HCT116 (cell line): ENCODE measurements around the gene HNRNPA2B1. TPM values are rescaled to one million over a fixed set of nuclear protein-coding genes. Genes with fewer than 3 reads are reported as not detected.

Experiments
- ATAC-seq: fragments of 200-7000 bp; cut with Tn5 transposase; 2 replicates; pipeline ENCODE4 v1.9.1; 2020; ENCODE audit warnings: mild to moderate bottlenecking, moderate library complexity
- BruUV-seq: library from RNA; stranded (reverse); fragments of 400-500 nt; replicated peaks from 2 replicates; lab custom pipeline; 2021; lab: Mats Ljungman, UMichigan
- CTCF ChIA-PET: fragments of 300-600 bp; sonication (Branson Sonifier 250); formaldehyde crosslinking; loops from one replicate; lab custom pipeline; 2021; ENCODE audit warnings: antibody characterized with exemption; lab: Charles Lee
- POLR2A ChIA-PET: fragments of 300-600, 350-600 bp; sonication (Branson Sonifier 250); formaldehyde crosslinking; loops from one replicate; lab custom pipeline; 2021; ENCODE audit warnings: antibody characterized with exemption; lab: Charles Lee
- RAD21 ChIA-PET, 2 experiments: fragments of 300-600 bp; sonication (Branson Sonifier 250); formaldehyde crosslinking; loops; one replicate each; lab custom pipeline; 2023; ENCODE audit warnings: low total read pairs in 2 of 2; ENCODE audit not compliant: uncharacterized antibody in 2 of 2, unreplicated experiment in 2 of 2, low non-redundant PET in 1 of 2; lab: Charles Lee
- DNase-seq: peaks from one replicate; pipeline ENCODE4 v3.0.0-alpha.2; 2010; ENCODE audit warnings: low read depth, low spot score
- H2AFZ ChIP-seq: fragments of 200-600 bp; shearing (Covaris generic), sonication (generic); 2 replicates; pipeline ENCODE4 v1.6.1; 2017; ENCODE audit warnings: low read depth, mixed run types, mixed read lengths, antibody characterized with exemption, low read length; ENCODE audit not compliant: poor library complexity, severe bottlenecking
- H3K27ac ChIP-seq: 2 replicates; pipeline ENCODE4 v1.5.1; 2012; ENCODE audit warnings: low read depth, low read length
- H3K27me3 ChIP-seq: fragments of 200-600 bp; sonication (generic); 2 replicates; pipeline ENCODE4 v1.6.1; 2016; ENCODE audit warnings: mixed run types, low read length, mixed read lengths; ENCODE audit not compliant: insufficient read depth
- H3K36me3 ChIP-seq, 2 experiments: fragments of 200-500 bp in 1 of 2; fragments of 200-600 bp in 1 of 2; sonication (Bioruptor generic) in 1 of 2; sonication (generic) in 1 of 2; 2 replicates each; pipeline versions ENCODE4 v1.5.1 to v1.6.1; 2014 to 2016; ENCODE audit warnings: low read length in 2 of 2, inconsistent platforms in 1 of 2, mixed read lengths in 1 of 2, mixed run types in 1 of 2; ENCODE audit not compliant: insufficient read depth in 2 of 2, control insufficient read depth in 1 of 2
- H3K4me1 ChIP-seq, 2 experiments: fragments of 200-600 bp in 1 of 2; sonication (generic) in 1 of 2; 2 replicates each; pipeline versions ENCODE4 v1.5.1 to v1.6.1; 2012 to 2017; ENCODE audit warnings: low read length in 2 of 2, inconsistent platforms in 1 of 2, mild to moderate bottlenecking in 1 of 2, mixed read lengths in 1 of 2, mixed run types in 1 of 2, moderate library complexity in 1 of 2; ENCODE audit not compliant: insufficient read depth in 2 of 2, control insufficient read depth in 1 of 2
- H3K4me2 ChIP-seq: fragments of 200-600 bp; sonication (generic); 2 replicates; pipeline ENCODE4 v1.6.1; 2017; ENCODE audit warnings: mixed run types, low read length, mixed read lengths
- H3K4me3 ChIP-seq, 2 experiments: fragments of 200-600 bp in 1 of 2; sonication (generic) in 1 of 2; replicated peaks in 1 of 2; 2 replicates each; pipeline ENCODE4 v1.5.1; 2011 to 2016; ENCODE audit warnings: low read length in 2 of 2, control low read depth in 1 of 2, low read depth in 1 of 2, mild to moderate bottlenecking in 1 of 2, mixed read lengths in 1 of 2, mixed run types in 1 of 2
- H3K79me2 ChIP-seq: fragments of 200-600 bp; sonication (generic); 2 replicates; pipeline ENCODE4 v1.6.1; 2017; ENCODE audit warnings: mild to moderate bottlenecking, mixed run types, low read length, moderate library complexity, mixed read lengths; ENCODE audit not compliant: insufficient read depth
- H3K9ac ChIP-seq: fragments of 200-600 bp; sonication (generic); 2 replicates; pipeline ENCODE4 v1.6.1; 2016; ENCODE audit warnings: low read length, mixed read lengths
- H3K9me2 ChIP-seq: fragments of 200-600 bp; sonication (generic), shearing (Covaris generic); 2 replicates; pipeline ENCODE4 v1.6.1; 2017; ENCODE audit warnings: mixed run types, mild to moderate bottlenecking, moderate library complexity; ENCODE audit not compliant: insufficient read depth
- H3K9me3 ChIP-seq, 2 experiments: fragments of 200-500 bp in 1 of 2; fragments of 200-600 bp in 1 of 2; sonication (Bioruptor generic) in 1 of 2; sonication (generic) in 1 of 2; 2 replicates each; pipeline ENCODE4 v1.6.1; 2014 to 2017; ENCODE audit warnings: low read length in 2 of 2, mixed read lengths in 2 of 2, inconsistent platforms in 1 of 2, low read depth in 1 of 2, mild to moderate bottlenecking in 1 of 2, mixed run types in 1 of 2, moderate library complexity in 1 of 2; ENCODE audit not compliant: control insufficient read depth in 1 of 2, insufficient read depth in 1 of 2
- H4K20me1 ChIP-seq: fragments of 200-600 bp; sonication (generic), shearing (Covaris generic); 2 replicates; pipeline ENCODE4 v1.6.1; 2017; ENCODE audit warnings: mixed run types, mild to moderate bottlenecking, moderate library complexity; ENCODE audit not compliant: insufficient read depth
- ELF1 ChIP-seq: IDR thresholded peaks from 2 replicates; pipeline ENCODE4 v1.6.1; 2012; ENCODE audit warnings: low read depth, borderline replicate concordance
- EZH2 ChIP-seq: fragments of 200-600 bp; sonication (generic); IDR thresholded peaks from 2 replicates; pipeline ENCODE4 v1.6.1; 2017; ENCODE audit warnings: antibody characterized with exemption, mixed run types
- POLR2AphosphoS5 ChIP-seq: IDR thresholded peaks from 2 replicates; pipeline ENCODE4 v1.6.1; 2011; ENCODE audit warnings: mild to moderate bottlenecking, low read depth, low read length, moderate library complexity
- YY1 ChIP-seq: IDR thresholded peaks from 2 replicates; pipeline ENCODE4 v1.6.1; 2011; ENCODE audit warnings: low read length, low read depth, moderate library complexity, mild to moderate bottlenecking; ENCODE audit not compliant: insufficient replicate concordance; ENCODE audit errors: extremely low read depth
- intact Hi-C: fragments of 100-400 bp; cut with micrococcal nuclease; formaldehyde crosslinking; loops from 2 replicates; pipeline ENCODE4 v1.10.0; 2022
- total RNA-seq: library from RNA; stranded (reverse); gene quantifications from one replicate; pipeline ENCODE4 v1.2.1, GENCODE V29; 2021; ENCODE audit not compliant: unreplicated experiment
- TF ChIP-seq, protein P1 (sequence below), 3 experiments: fragments of 200-600 bp in 1 of 3; sonication (generic) in 1 of 3; IDR thresholded peaks in 2 of 3; conservative IDR thresholded peaks in 1 of 3; 2 replicates each; pipeline ENCODE4 v1.5.1; 2012 to 2017; ENCODE audit warnings: low read depth in 2 of 3, low read length in 2 of 3, antibody characterized with exemption in 1 of 3, borderline replicate concordance in 1 of 3, control low read depth in 1 of 3, mild to moderate bottlenecking in 1 of 3, mixed read lengths in 1 of 3, mixed run types in 1 of 3, moderate library complexity in 1 of 3; ENCODE audit not compliant: insufficient read depth in 1 of 3

The HNRNPA2B1 gene
- total RNA-seq, 1 experiment from 2014 or later: 870 TPM

DNA sequence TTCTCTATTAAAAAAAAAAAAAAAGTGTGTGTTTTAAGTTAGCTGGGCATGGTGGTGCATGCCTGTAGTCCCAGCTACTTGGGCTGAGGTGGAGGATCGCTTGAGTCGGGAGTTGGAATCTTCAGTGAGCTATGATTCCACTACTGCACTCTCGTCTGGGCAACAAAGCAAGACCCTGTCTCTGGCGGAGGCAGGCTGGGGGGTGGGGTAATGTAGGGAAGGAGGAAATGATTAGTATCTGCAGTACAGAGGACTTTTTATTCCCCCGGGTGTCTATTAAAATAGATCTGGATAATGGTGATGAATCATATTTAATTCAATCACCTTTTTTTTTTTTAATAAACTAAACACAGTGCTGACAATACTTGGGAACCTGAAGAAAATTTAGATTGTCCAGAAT is 7.5 kb upstream of the HNRNPA2B1 start:
- ChIA-PET POLR2A (interaction anchor here (0.7 to 0.8 kb wide), 2 partner anchors 10 to 117 kb away, joined by 3 to 4 read pairs; no protein-coding TSS in a partner anchor), RAD21 (no interaction called here), CTCF (no interaction called here)
- Histone ChIP-seq H3K4me2 (no peak overlapping the region), H3K9ac (no peak overlapping the region), H4K20me1 (peaks cover 67% of the 10 kb centered on the region; the same call in 1 of the 2 replicates), H3K36me3 (peaks cover 61 to 79% of the 10 kb centered on the region in 2 experiments), H3K4me1 (peaks cover 10 to 14% of the 10 kb centered on the region in 2 experiments), H3K27ac (no peak overlapping the region), H3K27me3 (no peaks in the 10 kb centered on the region), H3K79me2 (peaks cover 83% of the 10 kb centered on the region), H3K9me3 (no peaks in the 10 kb centered on the region), H3K4me3 (no peak overlapping the region), H2AFZ (no peak overlapping the region), H3K9me2 (no peaks in the 10 kb centered on the region)
- no peak for DNase-seq
- BruUV-seq: no TSS peak
- intact Hi-C loops: loop anchor here (10.0 kb wide), 1 partner anchor 67 kb away; no protein-coding TSS in a partner anchor
- TF ChIP-seq, protein P1, sequence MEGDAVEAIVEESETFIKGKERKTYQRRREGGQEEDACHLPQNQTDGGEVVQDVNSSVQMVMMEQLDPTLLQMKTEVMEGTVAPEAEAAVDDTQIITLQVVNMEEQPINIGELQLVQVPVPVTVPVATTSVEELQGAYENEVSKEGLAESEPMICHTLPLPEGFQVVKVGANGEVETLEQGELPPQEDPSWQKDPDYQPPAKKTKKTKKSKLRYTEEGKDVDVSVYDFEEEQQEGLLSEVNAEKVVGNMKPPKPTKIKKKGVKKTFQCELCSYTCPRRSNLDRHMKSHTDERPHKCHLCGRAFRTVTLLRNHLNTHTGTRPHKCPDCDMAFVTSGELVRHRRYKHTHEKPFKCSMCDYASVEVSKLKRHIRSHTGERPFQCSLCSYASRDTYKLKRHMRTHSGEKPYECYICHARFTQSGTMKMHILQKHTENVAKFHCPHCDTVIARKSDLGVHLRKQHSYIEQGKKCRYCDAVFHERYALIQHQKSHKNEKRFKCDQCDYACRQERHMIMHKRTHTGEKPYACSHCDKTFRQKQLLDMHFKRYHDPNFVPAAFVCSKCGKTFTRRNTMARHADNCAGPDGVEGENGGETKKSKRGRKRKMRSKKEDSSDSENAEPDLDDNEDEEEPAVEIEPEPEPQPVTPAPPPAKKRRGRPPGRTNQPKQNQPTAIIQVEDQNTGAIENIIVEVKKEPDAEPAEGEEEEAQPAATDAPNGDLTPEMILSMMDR (IDR thresholded peaks at IDR 0.05 in 2 of 3, conservative IDR thresholded peaks at IDR 0.05 in 1 of 3; ENCODE audit: borderline replicate concordance in 1 of 3, insufficient read depth in 1 of 3, low read depth in 2 of 3, low read length in 2 of 3): no peak
- 0 out of 2 replicates have a peak, but pooled peaks have one; percentile 12 for TF ChIP-seq POLR2AphosphoS5
- no peak for ATAC-seq

DNA sequence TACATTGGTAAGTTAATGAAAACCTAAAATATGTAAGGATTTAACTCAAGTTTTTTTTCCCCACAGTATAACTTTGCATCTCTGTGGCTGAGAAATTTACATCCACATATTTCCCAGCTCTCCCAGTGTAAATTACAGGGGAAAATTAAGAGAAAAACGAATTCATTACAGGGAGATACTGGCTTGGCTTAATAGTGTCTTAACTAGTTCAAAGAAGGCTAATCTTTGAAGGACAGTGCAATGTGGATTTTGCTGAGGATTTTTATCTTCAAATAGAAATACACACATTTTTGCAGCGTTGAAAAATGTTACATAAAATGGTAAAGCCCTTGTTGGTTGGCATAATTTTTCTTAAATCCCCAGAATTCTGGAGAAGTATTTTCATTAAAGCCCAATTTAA is 2.5 kb upstream of the HNRNPA2B1 start:
- ChIA-PET RAD21 (no interaction called here), CTCF (interaction anchor here (1.0 kb wide), 2 partner anchors 162 to 307 kb away, joined by 3 to 4 read pairs; no protein-coding TSS in a partner anchor), POLR2A (no interaction called here)
- Histone ChIP-seq H3K27ac (peak overlapping the region; percentile 97; the same call in 1 of the 2 replicates), H3K9ac (peak overlapping the region; percentile 84), H3K4me3 (peak overlapping the region; percentile 64 to 68), H4K20me1 (peaks cover 58% of the 10 kb centered on the region), H3K27me3 (no peaks in the 10 kb centered on the region), H3K36me3 (peaks cover 40 to 65% of the 10 kb centered on the region in 2 experiments)
- intact Hi-C loops: loop anchor here (5.0 to 10.0 kb wide), 3 partner anchors 72 to 959 kb away; no protein-coding TSS in a partner anchor
- no peak for TF ChIP-seq YY1
- TF ChIP-seq EZH2: no peak
- TF ChIP-seq ELF1: no peak
- TF ChIP-seq, all 23 proteins: peak for 0
- no TSS peak for BruUV-seq
- DNase-seq (no peak), ATAC-seq (no peak)
- Histone ChIP-seq H3K9me2 (no peaks in the 10 kb centered on the region), H3K79me2 (peaks cover 90% of the 10 kb centered on the region), H3K4me1 (peaks cover 13 to 30% of the 10 kb centered on the region in 2 experiments), H3K9me3 (no peaks in the 10 kb centered on the region), H2AFZ (no peak overlapping the region), H3K4me2 (peak overlapping the region; percentile 81)
